RWPE1 (cell line): ENCODE data around the gene EXOSC5.
"Not testable (repeated sequence)": the region's sequence is repeated elsewhere in the genome, so short reads cannot be mapped to it uniquely, and the experiment has no call there.

Source experiments
- CTCF ChIA-PET: fragments of 350-600 bp; sonication (Branson Sonifier 250); formaldehyde crosslinking; extraction: SDS; loops from one replicate; lab custom pipeline; 2021; lab: Yijun Ruan, JAX
- POLR2A ChIA-PET: fragments of 400-600 bp; formaldehyde crosslinking; extraction: SDS; loops from one replicate; lab custom pipeline; 2020; ENCODE audit warnings: antibody characterized with exemption; ENCODE audit not compliant: low non-redundant PET; lab: Yijun Ruan, JAX
- DNase-seq: peaks from one replicate; pipeline ENCODE4 v3.0.0; 2012; ENCODE audit warnings: low spot score
- H3K27ac ChIP-seq: fragments of 450-650 bp; 2 replicates; pipeline ENCODE4 v1.5.1; 2017
- CTCF ChIP-seq: fragments of 450-650 bp; conservative IDR thresholded peaks from 2 replicates; pipeline ENCODE4 v1.5.1; 2017; ENCODE audit warnings: low read depth, mild to moderate bottlenecking

Gene EXOSC5

GRCh38 chr19:41439441-41440222 is 42.5 kb upstream of the EXOSC5 start, which contains the start of gene DMAC2:
Gene DMAC2 (minus strand): TSS chr19:41439912. CDS start chr19:41439899, 13 bp downstream.
- ChIA-PET CTCF (interaction anchor here (0.6 to 1.0 kb wide), 5 partner anchors 15 to 1525 kb away, joined by 3 to 6 read pairs (median 3); no protein-coding TSS in a partner anchor), POLR2A (interaction anchor here (0.5 to 1.0 kb wide), 2 partner anchors 12 to 43 kb away, joined by 3 to 5 read pairs; partner anchors contain the start of gene B3GNT8)
- peak within 1 kb of the TSS; percentile 91 for H3K27ac ChIP-seq
- peak; percentile 72 for TF ChIP-seq CTCF
- peak; percentile 99 for DNase-seq

DNA sequence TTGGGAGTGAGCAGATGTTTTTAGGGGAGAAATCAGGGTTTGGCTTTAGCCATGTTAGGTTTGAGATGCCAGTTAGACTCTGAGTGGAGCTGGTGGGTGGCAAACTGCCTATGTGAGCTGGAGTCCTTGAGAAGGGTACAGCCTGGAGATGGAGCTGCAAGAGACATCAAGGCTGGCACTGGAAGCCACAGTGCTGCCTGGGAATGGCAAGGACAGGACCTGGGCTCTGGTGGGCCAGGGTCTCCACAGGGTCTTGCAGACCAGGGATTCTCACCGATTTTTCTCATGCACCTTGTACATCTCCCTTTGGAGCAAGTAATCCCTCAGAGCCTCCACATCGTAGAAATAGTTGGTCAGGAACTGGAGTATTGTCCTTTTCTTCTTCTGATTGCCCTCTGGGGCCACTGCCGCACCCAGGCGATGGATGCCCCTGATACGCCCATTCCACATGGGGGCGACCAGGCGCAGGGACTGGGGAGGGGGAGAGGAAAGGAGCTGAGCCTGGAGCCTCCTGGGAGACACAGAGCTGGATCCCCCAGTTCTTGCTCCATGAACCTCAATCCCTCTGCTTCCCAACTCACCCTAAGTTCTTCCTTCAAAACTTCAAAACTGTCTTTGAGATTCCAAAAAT is 40.9 kb upstream of the EXOSC5 start:
- H3K27ac ChIP-seq = peak overlapping the region; percentile 15
- TF ChIP-seq CTCF = no peak
- ChIA-PET CTCF (no interaction called here), POLR2A (interaction anchor here (0.6 kb wide), 1 partner anchor 387 kb away, joined by 8 read pairs; no protein-coding TSS in a partner anchor)
- no peak for DNase-seq

GRCh38 chr19:41436674-41436951 is 39.5 kb upstream of the EXOSC5 start:
- no peak for DNase-seq
- ChIA-PET CTCF (interaction anchor here (0.7 to 2.0 kb wide), 2 partner anchors 13 to 16 kb away, joined by 3 to 7 read pairs; no protein-coding TSS in a partner anchor), POLR2A (no interaction called here)
- no peak overlapping the region for H3K27ac ChIP-seq
- no peak for TF ChIP-seq CTCF

- ChIA-PET CTCF (interaction anchor here (0.6 to 2.0 kb wide), 3 partner anchors 13 to 211 kb away, joined by 3 to 7 read pairs (median 5); no protein-coding TSS in a partner anchor), POLR2A (interaction anchor here (0.6 kb wide), 1 partner anchor 9 kb away, joined by 10 read pairs; the partner anchor contains the start of gene B3GNT8)
- TF ChIP-seq CTCF = no peak
- DNase-seq = no peak
- no peak overlapping the region for H3K27ac ChIP-seq
Measured at GRCh38 chr19:41435936-41436673, 38.9 kb upstream of the EXOSC5 start.

DNA sequence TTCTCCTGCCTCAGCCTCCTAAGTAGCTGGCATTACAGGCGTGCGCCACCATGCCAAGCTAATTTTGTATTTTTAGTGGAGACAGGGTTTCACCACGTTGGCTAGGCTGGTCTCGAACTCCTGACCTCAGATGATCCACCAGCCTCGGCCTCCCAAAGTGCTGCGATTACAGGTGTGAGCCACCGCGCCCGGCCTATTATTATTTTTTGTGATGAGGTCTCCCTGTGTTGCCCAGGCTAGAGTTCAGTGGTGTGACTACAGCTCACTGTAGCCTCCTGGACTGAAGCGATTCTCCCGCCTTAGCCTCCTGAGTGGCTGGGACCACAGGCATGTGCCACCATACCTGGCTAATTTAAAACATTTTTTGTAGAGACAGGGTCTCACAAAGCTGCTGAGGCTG is 38.2 kb upstream of the EXOSC5 start:
- not testable (repeated sequence) for DNase-seq
- peak overlapping the region; percentile 32 for H3K27ac ChIP-seq
- ChIA-PET POLR2A (interaction anchor here (0.6 to 0.7 kb wide), 2 partner anchors 8 to 994 kb away, joined by 4 to 10 read pairs; partner anchors contain the start of gene B3GNT8), CTCF (interaction anchor here (0.6 to 2.0 kb wide), 3 partner anchors 14 to 299 kb away, joined by 3 to 7 read pairs (median 5); no protein-coding TSS in a partner anchor)

DNA sequence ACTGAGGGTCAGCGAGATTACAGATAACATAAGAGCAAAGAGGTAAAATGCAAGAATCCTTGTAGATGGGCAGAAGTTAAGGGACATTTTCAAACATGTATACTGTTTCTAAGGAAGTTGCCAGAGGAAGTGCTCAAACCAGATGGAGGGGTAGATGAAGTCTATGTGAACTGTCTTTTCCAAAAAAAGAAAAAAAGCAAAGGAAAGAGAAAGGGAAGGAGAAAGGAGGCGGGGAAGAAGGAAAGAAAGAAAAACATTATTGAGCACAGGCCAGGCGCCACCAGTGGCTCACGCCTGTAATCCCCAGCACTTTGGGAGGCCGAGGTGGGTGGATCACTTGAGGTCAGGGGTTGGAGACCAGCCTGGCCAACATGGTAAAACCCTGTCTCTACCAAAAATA is 37.3 kb upstream of the EXOSC5 start:
- peak overlapping the region; percentile 32; the same call in 1 of the 2 replicates for H3K27ac ChIP-seq
- CTCF ChIA-PET = no interaction called here
- DNase-seq = no peak
- POLR2A ChIA-PET = interaction anchor here (0.7 kb wide), 1 partner anchor 686 kb away, joined by 6 read pairs; no protein-coding TSS in a partner anchor
- no peak for TF ChIP-seq CTCF
